ENCODE measurements around the gene ARHGEF5. TPM values are rescaled to one million over a fixed set of nuclear protein-coding genes. Genes with fewer than 3 reads are reported as not detected.

ARHGEF5 gene
- total RNA-seq, 2 donors from 2014 or later: 22.7 to 29.0 TPM

GRCh38 chr7:144398911-144399310 is 43.7 kb downstream of the ARHGEF5 start:
- no peak for DNase-seq (ENCODE audit: low spot score)
- no peak overlapping the region for H3K4me3 ChIP-seq
- no peaks in the 10 kb centered on the region for H3K36me3 ChIP-seq
- 84% methylated on average over 6 of the region's 6 CpGs for WGBS
- H3K9me3 ChIP-seq: no peaks in the 10 kb centered on the region
- intact Hi-C loops (cut with DNase I): no loop called here
- no peaks in the 10 kb centered on the region for H3K27me3 ChIP-seq (replicated peaks; ENCODE audit: insufficient read depth)
- TF ChIP-seq CTCF (IDR thresholded peaks at IDR 0.05) (no peak), POLR2AphosphoS5 (IDR thresholded peaks at IDR 0.05) (no peak), POLR2A (IDR thresholded peaks at IDR 0.05) (no peak)
- no peaks in the 10 kb centered on the region for H3K4me1 ChIP-seq (replicated peaks)
- no peak overlapping the region for H3K27ac ChIP-seq

- H3K4me1 ChIP-seq (replicated peaks): no peaks in the 10 kb centered on the region
- H3K9me3 ChIP-seq: no peaks in the 10 kb centered on the region
- no peak for DNase-seq (ENCODE audit: low spot score)
- H3K27ac ChIP-seq: no peak overlapping the region
- intact Hi-C loops (cut with DNase I): no loop called here
- TF ChIP-seq POLR2AphosphoS5 (IDR thresholded peaks at IDR 0.05): no peak
- TF ChIP-seq CTCF (IDR thresholded peaks at IDR 0.05): no peak
- no peak for TF ChIP-seq POLR2A (IDR thresholded peaks at IDR 0.05)
- no peaks in the 10 kb centered on the region for H3K36me3 ChIP-seq
- H3K4me3 ChIP-seq: no peak overlapping the region
- no peaks in the 10 kb centered on the region for H3K27me3 ChIP-seq (replicated peaks; ENCODE audit: insufficient read depth)
- 90% methylated on average over 11 of the region's 11 CpGs for WGBS
Observed at GRCh38 chr7:144399946-144400345, 44.7 kb downstream of the ARHGEF5 start.

GRCh38 chr7:144401490-144401889 is 46.3 kb downstream of the ARHGEF5 start:
- no peaks in the 10 kb centered on the region for H3K27me3 ChIP-seq (replicated peaks; ENCODE audit: insufficient read depth)
- intact Hi-C loops (cut with DNase I): no loop called here
- TF ChIP-seq CTCF (IDR thresholded peaks at IDR 0.05) (no peak), POLR2AphosphoS5 (IDR thresholded peaks at IDR 0.05) (no peak), POLR2A (IDR thresholded peaks at IDR 0.05) (no peak)
- no peaks in the 10 kb centered on the region for H3K36me3 ChIP-seq
- no peak overlapping the region for H3K27ac ChIP-seq
- no peak for DNase-seq (ENCODE audit: low spot score)
- H3K9me3 ChIP-seq: no peaks in the 10 kb centered on the region
- no peaks in the 10 kb centered on the region for H3K4me1 ChIP-seq (replicated peaks)
- no peak overlapping the region for H3K4me3 ChIP-seq
- WGBS: 64% methylated on average over 5 of the region's 5 CpGs

GRCh38 chr7:144403102-144403501 is 47.9 kb downstream of the ARHGEF5 start:
- Histone ChIP-seq H3K36me3 (no peaks in the 10 kb centered on the region), H3K9me3 (no peaks in the 10 kb centered on the region), H3K27me3 (replicated peaks; ENCODE audit: insufficient read depth) (no peaks in the 10 kb centered on the region), H3K4me1 (replicated peaks) (no peaks in the 10 kb centered on the region), H3K27ac (no peak overlapping the region), H3K4me3 (no peak overlapping the region)
- no peak for DNase-seq (ENCODE audit: low spot score)
- 94% methylated on average over 11 of the region's 11 CpGs for WGBS
- intact Hi-C loops (cut with DNase I): no loop called here
- TF ChIP-seq POLR2A (IDR thresholded peaks at IDR 0.05): no peak
- TF ChIP-seq CTCF (IDR thresholded peaks at IDR 0.05): no peak
- TF ChIP-seq POLR2AphosphoS5 (IDR thresholded peaks at IDR 0.05): no peak

GRCh38 chr7:144403649-144404061 is 48.5 kb downstream of the ARHGEF5 start, which contains the start of gene NOBOX:
Gene NOBOX, minus strand, starts transcription at chr7:144403693.
- intact Hi-C loops (cut with DNase I): no loop called here
- no peaks in the 10 kb centered on the region for H3K27me3 ChIP-seq (replicated peaks; ENCODE audit: insufficient read depth)
- no peak within 1 kb of the TSS for H3K4me3 ChIP-seq
- H3K4me1 ChIP-seq (replicated peaks): no peaks in the 10 kb centered on the region
- no peak within 1 kb of the TSS for H3K27ac ChIP-seq
- TF ChIP-seq POLR2A (IDR thresholded peaks at IDR 0.05) (no peak), CTCF (IDR thresholded peaks at IDR 0.05) (no peak), POLR2AphosphoS5 (IDR thresholded peaks at IDR 0.05) (no peak)
- no peaks in the 10 kb centered on the region for H3K36me3 ChIP-seq
- H3K9me3 ChIP-seq: no peaks in the 10 kb centered on the region
- WGBS: 100% methylated on average over 1 of the region's 39 CpGs
- DNase-seq (ENCODE audit: low spot score): no peak

Measured in prostate gland (tissue), 2 donors.